Measurements from ENCODE around the gene SMARCD1. TPM values are rescaled to one million over a fixed set of nuclear protein-coding genes. Genes with fewer than 3 reads are reported as not detected.
A peak's percentile ranks its signal among the peaks of the same experiment; 100 is the strongest.

The SMARCD1 gene
- total RNA-seq, 1 donor from 2014 or later = 152 TPM

DNA sequence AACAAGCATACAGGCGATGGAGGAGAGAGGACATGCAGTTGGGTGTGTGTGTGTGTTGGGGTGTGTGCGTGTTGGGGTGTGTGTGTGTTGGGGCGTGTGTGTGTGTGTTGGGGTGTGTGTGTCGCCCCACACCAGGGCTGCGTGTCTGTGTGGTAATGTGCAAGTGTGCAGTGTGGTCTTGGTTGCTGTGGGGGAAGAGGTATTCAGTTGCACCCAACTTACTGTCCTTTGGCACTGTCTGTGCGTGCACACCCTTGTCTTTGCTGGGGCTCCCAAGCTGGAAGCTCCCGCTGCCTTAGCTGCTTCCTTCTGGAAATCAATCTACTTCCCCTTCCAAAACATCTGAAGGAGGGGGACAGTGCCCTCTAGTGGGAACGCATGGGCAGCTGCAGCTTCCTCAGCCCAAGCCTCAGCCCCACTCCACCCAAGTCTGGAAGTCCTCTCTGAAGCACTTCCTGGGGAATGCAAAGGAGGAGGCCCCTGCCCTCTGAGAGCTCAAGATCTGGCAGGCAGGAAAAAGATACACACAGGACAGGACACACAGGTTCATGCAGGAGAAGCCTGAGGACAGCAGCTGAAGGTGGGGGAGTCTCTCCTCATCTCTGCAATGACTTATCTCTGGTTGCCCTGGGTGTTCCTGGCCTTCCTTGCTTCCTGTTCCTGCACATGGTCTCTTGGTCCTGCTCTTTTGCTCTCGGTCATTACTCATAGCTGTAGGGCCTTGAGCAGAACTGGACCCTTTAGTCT, 14.7 kb upstream of the SMARCD1 start:
- DNase-seq = peak; percentile 83
- Mint-ChIP-seq H3K4me3 (ENCODE audit: unreplicated experiment) (peak overlapping the region; percentile 33), H3K36me3 (ENCODE audit: unreplicated experiment) (peaks cover 8% of the 10 kb centered on the region), H3K4me1 (ENCODE audit: low read depth, unreplicated experiment) (peaks cover 23% of the 10 kb centered on the region), H3K27me3 (ENCODE audit: unreplicated experiment) (peaks cover 25% of the 10 kb centered on the region), H3K9me3 (ENCODE audit: unreplicated experiment) (peaks cover 8% of the 10 kb centered on the region), H3K27ac (ENCODE audit: unreplicated experiment) (peak overlapping the region; percentile 57)
- TF ChIP-seq, protein P1, sequence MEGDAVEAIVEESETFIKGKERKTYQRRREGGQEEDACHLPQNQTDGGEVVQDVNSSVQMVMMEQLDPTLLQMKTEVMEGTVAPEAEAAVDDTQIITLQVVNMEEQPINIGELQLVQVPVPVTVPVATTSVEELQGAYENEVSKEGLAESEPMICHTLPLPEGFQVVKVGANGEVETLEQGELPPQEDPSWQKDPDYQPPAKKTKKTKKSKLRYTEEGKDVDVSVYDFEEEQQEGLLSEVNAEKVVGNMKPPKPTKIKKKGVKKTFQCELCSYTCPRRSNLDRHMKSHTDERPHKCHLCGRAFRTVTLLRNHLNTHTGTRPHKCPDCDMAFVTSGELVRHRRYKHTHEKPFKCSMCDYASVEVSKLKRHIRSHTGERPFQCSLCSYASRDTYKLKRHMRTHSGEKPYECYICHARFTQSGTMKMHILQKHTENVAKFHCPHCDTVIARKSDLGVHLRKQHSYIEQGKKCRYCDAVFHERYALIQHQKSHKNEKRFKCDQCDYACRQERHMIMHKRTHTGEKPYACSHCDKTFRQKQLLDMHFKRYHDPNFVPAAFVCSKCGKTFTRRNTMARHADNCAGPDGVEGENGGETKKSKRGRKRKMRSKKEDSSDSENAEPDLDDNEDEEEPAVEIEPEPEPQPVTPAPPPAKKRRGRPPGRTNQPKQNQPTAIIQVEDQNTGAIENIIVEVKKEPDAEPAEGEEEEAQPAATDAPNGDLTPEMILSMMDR (IDR thresholded peaks at IDR 0.05; ENCODE audit: partially characterized antibody, unreplicated experiment) = peak; percentile 85

DNA sequence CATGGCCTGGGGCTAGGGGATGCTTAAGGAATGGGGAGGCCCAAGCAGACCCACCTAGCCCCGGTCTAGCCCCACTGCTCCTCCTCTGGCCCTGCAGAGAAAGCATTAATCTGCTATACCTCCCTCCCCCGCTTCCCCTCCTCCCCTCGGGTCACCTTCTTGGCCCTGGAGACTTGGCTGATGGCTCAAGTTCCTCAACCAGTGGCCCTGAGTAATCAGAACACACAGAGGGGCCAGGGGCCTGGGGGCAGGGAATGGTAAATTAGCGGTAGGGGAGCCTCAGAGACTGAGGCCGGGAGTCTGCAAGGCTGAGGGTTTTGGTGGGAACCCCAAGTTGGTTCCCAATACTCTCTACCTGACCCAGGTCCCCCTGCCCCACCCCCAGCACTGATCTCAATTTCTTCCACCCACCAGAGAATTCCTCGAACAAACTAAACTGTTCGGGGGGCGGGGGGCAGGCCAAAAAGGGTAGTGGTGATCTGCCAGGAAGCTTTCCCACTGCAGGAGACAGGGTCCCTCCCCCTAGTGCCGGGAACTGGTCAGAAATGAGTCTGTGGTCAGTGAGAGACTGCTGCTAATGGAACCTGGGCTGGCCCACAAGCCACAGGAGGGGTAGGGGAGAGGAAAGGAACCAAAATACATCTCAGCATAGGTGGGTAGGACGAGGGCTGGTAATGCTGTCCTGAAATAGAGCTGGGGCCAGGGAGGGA, 12.8 kb upstream of the SMARCD1 start:
- Mint-ChIP-seq H3K27ac (ENCODE audit: unreplicated experiment) (no peak overlapping the region), H3K27me3 (ENCODE audit: unreplicated experiment) (peaks cover 29% of the 10 kb centered on the region), H3K36me3 (ENCODE audit: unreplicated experiment) (peaks cover 8% of the 10 kb centered on the region), H3K4me1 (ENCODE audit: low read depth, unreplicated experiment) (peaks cover 26% of the 10 kb centered on the region), H3K4me3 (ENCODE audit: unreplicated experiment) (peak overlapping the region; percentile 49), H3K9me3 (ENCODE audit: unreplicated experiment) (peaks cover 8% of the 10 kb centered on the region)
- no peak for DNase-seq
- TF ChIP-seq, protein P1 (IDR thresholded peaks at IDR 0.05; ENCODE audit: partially characterized antibody, unreplicated experiment) = no peak

GRCh38 chr12:50073206-50073605, 11.9 kb upstream of the SMARCD1 start:
- H3K27me3 Mint-ChIP-seq (ENCODE audit: unreplicated experiment) = peaks cover 29% of the 10 kb centered on the region
- TF ChIP-seq, protein P1 (IDR thresholded peaks at IDR 0.05; ENCODE audit: partially characterized antibody, unreplicated experiment) = no peak
- no peak for DNase-seq
- no peak overlapping the region for H3K27ac Mint-ChIP-seq (ENCODE audit: unreplicated experiment)
- H3K4me1 Mint-ChIP-seq (ENCODE audit: low read depth, unreplicated experiment) = peaks cover 28% of the 10 kb centered on the region
- peaks cover 8% of the 10 kb centered on the region for H3K36me3 Mint-ChIP-seq (ENCODE audit: unreplicated experiment)
- H3K9me3 Mint-ChIP-seq (ENCODE audit: unreplicated experiment) = peaks cover 8% of the 10 kb centered on the region
- H3K4me3 Mint-ChIP-seq (ENCODE audit: unreplicated experiment) = peak overlapping the region; percentile 43

DNA sequence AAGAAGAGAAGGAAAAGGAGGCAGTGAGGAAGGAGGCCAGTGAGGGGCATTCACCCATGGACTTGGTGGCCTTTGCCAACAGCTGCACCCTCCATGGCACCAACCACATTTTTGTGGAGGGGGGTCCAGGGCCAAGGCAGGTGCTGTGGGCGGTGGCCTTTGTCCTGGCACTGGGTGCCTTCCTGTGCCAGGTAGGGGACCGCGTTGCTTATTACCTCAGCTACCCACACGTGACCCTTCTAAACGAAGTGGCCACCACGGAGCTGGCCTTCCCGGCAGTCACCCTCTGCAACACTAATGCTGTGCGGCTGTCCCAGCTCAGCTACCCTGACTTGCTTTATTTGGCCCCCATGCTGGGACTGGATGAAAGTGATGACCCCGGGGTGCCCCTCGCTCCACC, 11.4 kb upstream of the SMARCD1 start:
- peaks cover 8% of the 10 kb centered on the region for H3K9me3 Mint-ChIP-seq (ENCODE audit: unreplicated experiment)
- peaks cover 29% of the 10 kb centered on the region for H3K27me3 Mint-ChIP-seq (ENCODE audit: unreplicated experiment)
- DNase-seq = no peak
- no peak overlapping the region for H3K27ac Mint-ChIP-seq (ENCODE audit: unreplicated experiment)
- TF ChIP-seq, protein P1 (IDR thresholded peaks at IDR 0.05; ENCODE audit: partially characterized antibody, unreplicated experiment) = no peak
- H3K4me1 Mint-ChIP-seq (ENCODE audit: low read depth, unreplicated experiment) = peaks cover 28% of the 10 kb centered on the region
- peaks cover 8% of the 10 kb centered on the region for H3K36me3 Mint-ChIP-seq (ENCODE audit: unreplicated experiment)
- H3K4me3 Mint-ChIP-seq (ENCODE audit: unreplicated experiment) = peak overlapping the region; percentile 43

All from glutamatergic neuron (in vitro differentiated cells).